Activated effector memory CD4-positive, alpha-beta T cell treated with Interleukin-2 at 50 U/mL for 16 hours (primary cell): ENCODE measurements around the gene PAPSS2.

Source experiments
- DNase-seq: peaks from one replicate; pipeline ENCODE4 v3.0.0-alpha.2; 2020

The PAPSS2 gene

GRCh38 chr10:87753995-87754866, 94.6 kb downstream of the PAPSS2 start:
- no peak for DNase-seq

GRCh38 chr10:87757685-87758084, 98.0 kb downstream of the PAPSS2 start:
- DNase-seq: no peak

- no peak for DNase-seq
Observed at GRCh38 chr10:87759551-87759950, 99.9 kb downstream of the PAPSS2 start.

- DNase-seq: no peak
Observed at GRCh38 chr10:87760195-87760905, 100.7 kb downstream of the PAPSS2 start.

GRCh38 chr10:87761153-87761552, 101.5 kb downstream of the PAPSS2 start:
- no peak for DNase-seq

- no peak for DNase-seq
Observed at GRCh38 chr10:87761892-87762291, 102.2 kb downstream of the PAPSS2 start.

- DNase-seq: no peak
Observed at GRCh38 chr10:87763086-87763861, 103.6 kb downstream of the PAPSS2 start.

GRCh38 chr10:87764072-87764934, 104.6 kb downstream of the PAPSS2 start:
- no peak for DNase-seq

- no peak for DNase-seq
Observed at GRCh38 chr10:87765666-87766376, 106.1 kb downstream of the PAPSS2 start.

- DNase-seq: no peak
Observed at GRCh38 chr10:87767253-87767652, 107.6 kb downstream of the PAPSS2 start.

GRCh38 chr10:87771871-87772500, 112.3 kb downstream of the PAPSS2 start:
- DNase-seq: no peak

GRCh38 chr10:87775766-87776165, 116.1 kb downstream of the PAPSS2 start:
- DNase-seq: no peak

- DNase-seq: no peak
Observed at GRCh38 chr10:87776328-87776727, 116.7 kb downstream of the PAPSS2 start.

GRCh38 chr10:87781545-87781944, 121.9 kb downstream of the PAPSS2 start:
- DNase-seq: no peak

- DNase-seq: no peak
Observed at GRCh38 chr10:87782721-87783120, 123.0 kb downstream of the PAPSS2 start.

GRCh38 chr10:87786421-87786820, 126.7 kb downstream of the PAPSS2 start:
- DNase-seq: no peak

GRCh38 chr10:87790185-87790584, 130.5 kb downstream of the PAPSS2 start:
- DNase-seq: no peak

- DNase-seq: no peak
Observed at GRCh38 chr10:87794285-87794684, 134.6 kb downstream of the PAPSS2 start.
